HG03159 (cell line): Measurements from ENCODE around the gene RP9.

Source experiments
- ATAC-seq: cut with Tn5 transposase; IDR thresholded peaks from one replicate; pipeline ENCODE4 v1.9.1; 2021; ENCODE audit warnings: mild to moderate bottlenecking, moderate library complexity; ENCODE audit not compliant: unreplicated experiment

Gene RP9

DNA sequence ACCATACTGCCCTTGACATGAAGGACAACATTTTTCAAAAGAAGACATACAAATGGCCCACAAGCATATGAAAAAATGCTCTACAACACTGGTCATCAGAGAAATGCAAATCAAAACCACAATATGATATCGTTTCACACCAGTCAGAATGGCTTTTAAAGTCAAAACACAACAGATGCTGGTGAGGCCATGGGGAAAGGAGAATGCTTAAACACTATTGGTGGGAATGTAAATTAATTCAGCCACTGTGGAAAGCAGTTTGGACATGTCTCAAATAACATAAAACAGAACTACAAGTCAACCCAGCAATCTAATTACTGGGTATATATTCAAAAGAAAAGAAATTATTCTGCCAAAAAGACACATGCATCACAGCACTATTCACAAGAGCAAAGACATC is 42.4 kb downstream of the RP9 start:
- no peak for ATAC-seq

DNA sequence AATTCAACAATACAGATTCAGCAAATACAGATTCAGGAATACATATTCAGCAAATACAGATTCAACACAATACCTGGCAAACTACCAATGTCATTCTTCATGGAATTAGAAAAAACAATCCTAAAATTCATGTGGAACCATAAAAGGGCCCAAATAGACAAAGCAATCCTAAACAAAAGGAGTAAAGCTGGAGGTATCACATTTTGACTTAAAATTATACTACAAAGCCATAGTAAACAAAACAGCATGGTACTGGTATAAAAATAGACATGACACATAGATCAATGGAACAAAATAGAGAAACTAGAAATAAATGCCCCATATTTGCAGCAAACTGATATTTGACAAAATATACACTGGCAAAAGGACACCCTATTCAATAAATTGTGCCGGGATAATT is 43.2 kb downstream of the RP9 start:
- ATAC-seq: no peak

DNA sequence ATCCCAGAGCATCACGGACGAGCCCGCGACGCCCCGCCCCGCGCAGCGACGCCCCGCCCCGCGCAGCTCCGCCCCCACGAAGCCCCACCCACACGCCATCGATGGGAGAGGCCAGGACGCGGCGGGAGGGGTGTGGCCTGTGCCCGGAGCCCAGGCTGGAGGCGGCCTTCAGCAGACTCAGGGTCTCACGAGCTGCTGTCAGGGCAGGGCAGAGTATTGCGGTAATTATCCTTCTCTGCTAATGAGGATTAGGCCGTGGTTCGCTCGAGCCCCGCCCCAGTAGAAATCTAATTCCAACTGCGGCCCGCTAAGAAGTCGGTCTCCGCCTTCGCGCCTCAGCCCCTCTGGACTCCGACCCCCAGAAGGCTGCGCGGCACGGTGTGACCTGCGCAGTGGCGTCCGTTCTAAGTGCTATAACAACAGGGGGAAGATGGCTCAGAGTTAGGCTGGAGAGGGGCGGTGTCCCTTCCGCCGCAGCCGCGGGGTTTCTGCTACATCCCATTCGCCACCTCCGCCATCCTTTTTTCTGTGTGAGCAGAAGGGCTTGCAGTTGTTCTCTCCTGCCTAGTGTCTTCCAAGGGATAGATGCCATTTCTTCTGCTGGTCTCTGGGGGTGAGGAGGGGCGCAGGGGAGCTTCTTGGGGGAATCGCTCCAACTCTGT is 46.3 kb downstream of the RP9 start:
- ATAC-seq: peak; percentile 97

DNA sequence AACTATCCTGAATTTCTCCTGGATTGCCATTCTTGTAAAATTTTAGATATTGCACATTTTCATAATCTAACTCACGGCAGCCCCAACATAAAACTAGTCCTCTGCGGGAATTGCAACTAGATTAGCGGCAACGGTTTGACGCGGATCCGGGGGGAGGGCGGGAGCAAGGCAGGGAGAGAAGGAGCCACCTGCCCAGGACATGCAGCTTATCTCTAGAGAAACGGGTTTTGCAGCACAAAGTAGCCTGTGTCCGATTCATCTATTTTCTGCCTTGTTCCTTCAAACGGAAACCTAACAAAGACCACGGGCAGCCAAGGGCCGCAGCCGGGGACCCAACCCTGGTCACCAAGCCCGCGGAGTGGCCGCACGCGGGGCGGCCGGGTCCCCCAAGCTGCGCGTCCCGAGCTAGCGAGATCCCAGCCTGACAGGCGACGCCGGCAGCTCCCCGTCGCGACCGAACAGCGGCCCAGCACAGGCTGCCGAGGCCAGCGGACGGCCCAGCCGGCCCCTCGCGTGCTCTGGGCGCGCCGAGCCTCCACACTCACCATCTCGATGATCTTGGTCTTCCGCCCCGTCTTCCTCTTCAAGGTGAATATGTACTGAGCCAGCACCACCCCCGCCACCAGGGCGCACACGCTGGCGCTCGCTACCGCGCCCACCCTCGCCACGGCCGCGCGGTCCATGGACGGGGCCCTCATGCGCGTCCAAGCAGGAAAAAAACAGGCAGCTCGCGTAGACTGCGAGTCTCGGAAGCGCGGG is 47.0 kb downstream of the RP9 start, which contains the start of gene NT5C3A:
Gene NT5C3A, minus strand, starts transcription at position 754 of the 759 bp plus-strand sequence. Its CDS starts 71 bp downstream, at position 683.
- ATAC-seq: peak; percentile 47

DNA sequence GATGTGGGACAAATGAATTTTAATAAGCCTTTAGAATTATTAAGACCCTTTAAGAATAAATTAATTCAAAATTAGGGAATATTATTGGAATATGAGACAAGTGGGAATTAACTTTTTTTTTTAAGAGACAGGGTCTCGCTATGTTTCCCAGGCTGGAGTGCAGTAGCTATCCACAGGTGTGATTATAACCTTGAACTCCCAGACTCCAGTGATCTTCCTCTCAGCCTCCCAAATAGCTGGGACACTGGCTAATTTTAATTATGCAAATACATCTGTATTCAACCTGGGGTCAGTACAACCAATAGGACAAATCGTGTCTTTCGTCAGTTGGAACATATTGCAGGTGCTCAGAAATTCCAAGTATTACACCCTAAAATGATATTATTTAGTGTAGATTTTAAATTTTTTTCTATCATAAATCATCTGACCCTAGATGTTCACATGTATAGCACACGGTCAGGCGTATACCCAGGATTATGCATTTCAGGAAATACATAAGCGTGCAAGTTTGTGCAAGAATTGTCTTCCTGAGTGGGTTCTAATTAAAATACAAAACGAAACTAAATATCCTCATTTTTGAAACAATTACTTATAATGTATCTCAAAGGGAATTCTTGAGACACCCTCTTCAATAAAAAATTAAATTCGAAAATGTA is 47.8 kb downstream of the RP9 start:
- ATAC-seq: no peak

DNA sequence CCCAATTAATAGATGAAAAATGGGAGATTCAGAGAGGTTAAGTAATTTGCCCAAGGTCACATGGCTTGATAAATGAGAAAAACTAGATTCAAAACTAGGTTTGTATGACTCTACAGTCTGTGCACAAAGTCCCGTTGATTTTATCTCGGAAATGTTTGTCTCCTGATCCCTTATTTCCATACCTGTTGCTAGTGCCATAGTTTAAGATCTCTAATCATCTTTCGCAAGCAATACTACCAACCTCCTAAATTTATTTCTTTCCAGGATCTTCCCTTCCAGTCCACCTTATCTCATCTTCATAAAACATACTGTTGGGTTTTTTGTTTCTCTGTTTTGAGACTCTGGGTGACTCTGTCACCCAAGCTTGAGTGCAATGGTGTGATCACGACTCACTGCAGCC is 49.6 kb downstream of the RP9 start:
- ATAC-seq: no peak

DNA sequence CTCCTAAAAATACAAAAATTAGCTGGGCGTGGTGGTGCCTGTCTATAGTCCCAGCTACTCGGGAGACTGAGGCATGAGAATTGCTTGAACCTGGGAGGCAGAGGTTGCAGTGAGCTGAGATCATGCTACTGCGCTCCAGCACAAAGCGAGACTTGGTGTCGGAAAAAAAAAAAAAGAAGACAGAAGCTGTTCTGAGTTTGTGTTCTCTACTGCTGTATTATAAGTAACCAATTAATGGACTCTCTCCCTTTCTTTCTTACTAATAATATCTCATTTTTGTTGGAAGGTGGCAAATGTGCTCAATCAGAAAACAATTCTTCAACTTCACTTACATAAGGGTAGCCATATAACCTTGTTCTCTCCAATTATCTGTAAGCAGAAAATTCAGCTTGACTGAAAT is 54.0 kb downstream of the RP9 start:
- ATAC-seq: no peak

DNA sequence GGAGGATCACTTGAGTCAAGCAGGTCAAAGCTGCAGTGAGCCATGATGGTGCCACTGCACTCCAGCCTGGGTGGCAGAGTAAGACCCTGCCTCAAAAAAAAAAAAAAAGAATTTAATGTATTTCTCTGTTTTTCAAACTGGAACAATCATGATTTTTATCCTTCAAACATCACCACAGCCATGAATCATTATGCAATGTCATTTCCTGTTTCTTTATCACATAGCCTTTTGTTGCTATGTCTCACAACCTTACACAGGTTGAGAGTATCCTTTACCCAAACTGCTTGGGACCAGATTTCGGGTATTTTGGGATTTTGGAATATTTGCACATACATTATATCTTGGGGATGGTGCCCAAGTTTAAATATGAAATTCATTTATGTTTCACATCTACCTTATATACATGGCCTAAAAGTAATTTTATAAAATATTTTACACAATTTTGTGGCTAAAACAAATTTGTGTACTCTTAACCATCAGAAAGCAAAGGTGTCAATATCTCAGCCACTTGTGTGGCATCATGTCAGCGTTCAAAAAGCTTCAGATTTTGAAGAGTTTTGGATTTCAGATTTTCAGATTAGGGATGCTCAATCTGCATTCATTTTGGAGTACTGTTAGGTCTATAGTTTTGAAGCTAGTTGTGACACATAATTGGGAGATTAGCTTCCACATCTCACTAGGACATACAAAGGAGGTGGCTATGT is 54.8 kb downstream of the RP9 start:
- ATAC-seq: no peak

DNA sequence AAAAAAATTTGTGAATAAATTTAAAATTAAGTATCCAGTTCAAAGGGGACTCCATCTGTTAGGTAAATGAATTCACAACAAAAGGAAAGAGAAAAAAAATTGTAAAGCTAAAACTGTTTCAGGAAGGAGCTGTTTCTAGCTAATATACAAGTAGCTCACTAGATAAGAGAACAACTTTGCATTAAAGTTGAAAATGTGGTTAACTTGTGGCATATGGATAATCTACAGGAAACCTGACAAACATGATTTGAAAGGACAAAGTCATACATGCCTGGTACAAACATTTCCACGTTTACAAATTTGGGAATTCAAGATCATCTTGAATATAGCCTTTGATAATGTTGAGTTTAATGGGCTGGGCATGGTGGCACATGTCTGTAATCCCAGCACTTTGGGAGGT is 55.5 kb downstream of the RP9 start:
- ATAC-seq: no peak

DNA sequence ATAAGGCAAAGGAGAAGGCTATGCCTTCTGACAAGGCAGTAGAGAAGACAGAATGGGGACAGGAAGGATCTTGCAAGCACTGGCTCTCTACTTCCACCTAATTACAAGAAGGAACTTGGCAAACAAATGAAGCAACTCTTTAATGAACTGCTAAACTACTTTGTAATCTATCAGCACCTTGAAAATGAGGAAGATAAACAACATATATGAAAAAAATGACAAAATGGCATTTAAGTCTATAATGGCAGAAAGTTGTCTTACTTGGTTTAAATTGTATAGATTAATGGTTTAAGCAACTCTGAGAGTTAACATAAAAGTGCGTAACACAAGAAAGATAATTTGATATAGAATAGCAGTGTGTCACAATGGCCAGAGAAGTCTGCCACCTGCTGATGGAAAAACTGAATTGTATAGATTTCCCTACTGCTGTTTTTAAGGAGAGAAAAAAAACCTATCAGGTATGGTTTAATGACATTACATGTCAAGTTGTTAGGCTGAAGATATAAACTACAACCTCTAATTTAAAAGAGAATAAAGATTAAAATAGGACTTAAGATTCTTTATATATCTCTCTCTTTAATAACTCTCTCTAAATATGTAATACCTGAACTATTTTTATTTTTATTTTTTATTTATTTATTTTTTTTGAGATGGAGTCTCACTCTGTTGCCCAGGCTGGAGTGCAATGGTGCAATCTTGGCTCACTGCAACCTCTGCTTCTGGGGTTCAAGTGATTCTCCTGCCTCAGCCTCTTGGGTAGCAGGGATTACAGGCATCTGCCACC is 58.5 kb downstream of the RP9 start:
- ATAC-seq: peak; percentile 61

DNA sequence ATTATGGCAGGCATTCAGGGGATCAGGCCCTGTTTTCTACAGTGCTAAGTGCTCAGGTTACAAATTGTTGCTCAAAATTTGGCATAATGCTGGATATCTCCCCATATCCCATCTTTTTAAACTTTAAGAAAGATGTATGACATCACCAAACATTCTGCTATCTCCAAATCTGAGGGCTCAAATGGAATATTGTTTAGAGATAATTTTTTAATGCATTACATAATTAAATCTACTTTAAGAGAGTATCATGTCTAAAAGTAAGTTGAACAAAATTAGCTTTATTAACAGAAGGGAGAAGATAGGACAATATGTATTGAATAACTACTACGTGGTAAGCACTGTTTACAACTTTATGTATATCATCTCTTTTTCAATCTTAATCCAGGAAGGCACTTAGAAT is 60.5 kb downstream of the RP9 start:
- ATAC-seq: no peak

DNA sequence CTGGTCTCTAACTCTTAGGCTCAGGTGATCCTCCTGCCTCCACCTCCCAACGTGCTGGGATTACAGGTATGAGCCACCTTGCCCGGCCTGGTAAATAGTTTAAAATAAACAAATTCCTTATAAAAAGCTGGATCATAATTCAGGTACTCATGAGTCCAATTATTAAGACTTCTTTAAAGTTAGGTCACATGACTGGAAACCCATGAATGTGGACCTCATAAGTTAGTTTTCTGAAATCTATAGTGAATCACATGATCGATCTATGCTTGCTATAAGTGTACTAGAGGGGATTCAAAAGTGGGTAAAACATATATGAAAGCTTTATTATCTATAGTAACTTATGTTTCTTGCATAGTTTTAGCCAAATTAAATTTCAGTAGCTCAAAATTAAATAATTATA is 60.9 kb downstream of the RP9 start:
- no peak for ATAC-seq

DNA sequence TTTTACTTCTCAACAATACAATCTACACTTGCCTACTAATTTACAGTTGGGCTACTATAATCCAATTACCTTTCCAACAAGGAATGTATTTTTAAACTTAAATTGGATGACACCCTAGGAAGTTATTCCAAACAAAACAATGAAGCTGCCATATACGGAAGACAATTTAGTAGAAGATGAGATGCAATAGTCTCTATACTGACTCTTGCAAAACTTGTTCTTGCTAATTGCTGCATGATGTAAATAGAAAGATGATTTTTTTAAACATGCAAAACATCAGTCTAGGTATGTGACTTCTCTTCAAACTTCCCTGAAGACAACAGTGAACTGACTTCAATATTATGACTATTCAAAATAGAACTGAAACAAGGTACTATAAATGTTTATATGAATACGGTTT is 64.2 kb downstream of the RP9 start:
- peak; percentile 45 for ATAC-seq
